Adrenal gland (tissue), 5 donors: ENCODE measurements around the gene MILR1.

Source experiments
- POLR2A ChIP-seq, 2 donors: fragments of 450-650 bp; IDR thresholded peaks; one replicate each; pipeline ENCODE4 v1.6.1; 2017; ENCODE audit warnings: antibody characterized with exemption in 2 of 2, mild to moderate bottlenecking in 2 of 2, moderate library complexity in 1 of 2
- TF ChIP-seq, protein P1 (sequence below), 6 experiments: fragments of 450-650 bp in 4 of 6; fragments of 200-600 bp in 2 of 6; sonication (generic) in 1 of 6; IDR thresholded peaks; 1 replicate in 5 of 6; 2 replicates in 1 of 6; pipeline versions ENCODE4 v1.5.1 to v1.8.0; 2016 to 2021; ENCODE audit warnings: antibody characterized with exemption in 6 of 6, mild to moderate bottlenecking in 2 of 6, moderate library complexity in 1 of 6
- donor health status: DM: no; HTN: no; CAD: no.

DNA sequence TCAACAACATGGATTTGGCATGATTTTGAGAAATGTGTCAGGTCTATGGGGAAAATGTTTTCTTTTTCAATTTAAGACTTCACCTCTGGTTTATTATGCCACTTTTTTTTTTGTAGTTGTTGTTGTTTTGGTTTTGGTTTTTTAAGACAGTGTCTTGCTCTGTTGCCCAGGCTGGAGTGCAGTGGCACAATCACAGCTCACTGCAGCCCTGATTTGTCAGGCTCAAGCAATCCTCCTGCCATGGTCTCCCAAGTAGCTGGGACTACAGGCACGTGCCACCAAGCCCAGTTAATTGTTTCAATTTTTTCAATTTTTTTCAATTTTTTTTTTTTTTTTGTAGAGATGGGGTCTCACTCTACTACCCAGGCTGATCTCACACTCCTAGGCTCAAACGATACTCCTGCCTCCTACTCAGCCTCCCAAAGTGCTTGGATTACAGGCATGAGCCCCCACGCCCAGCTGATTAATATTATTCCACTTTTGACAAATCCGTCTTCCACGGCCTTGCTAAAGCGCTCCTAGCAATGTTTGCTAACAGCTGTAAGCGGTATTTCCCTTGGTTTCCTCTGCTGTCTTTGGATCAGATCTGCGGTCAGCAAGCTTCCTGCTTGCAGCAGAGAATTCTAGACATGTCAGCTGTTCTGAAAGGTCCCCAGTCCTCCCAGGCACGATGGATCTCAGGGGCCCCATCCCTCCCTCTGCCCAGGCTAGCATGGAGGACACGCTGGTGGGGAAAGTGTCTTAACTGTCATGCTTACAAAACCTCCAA is 7.0 kb upstream of the MILR1 start:
- TF ChIP-seq, protein P1, sequence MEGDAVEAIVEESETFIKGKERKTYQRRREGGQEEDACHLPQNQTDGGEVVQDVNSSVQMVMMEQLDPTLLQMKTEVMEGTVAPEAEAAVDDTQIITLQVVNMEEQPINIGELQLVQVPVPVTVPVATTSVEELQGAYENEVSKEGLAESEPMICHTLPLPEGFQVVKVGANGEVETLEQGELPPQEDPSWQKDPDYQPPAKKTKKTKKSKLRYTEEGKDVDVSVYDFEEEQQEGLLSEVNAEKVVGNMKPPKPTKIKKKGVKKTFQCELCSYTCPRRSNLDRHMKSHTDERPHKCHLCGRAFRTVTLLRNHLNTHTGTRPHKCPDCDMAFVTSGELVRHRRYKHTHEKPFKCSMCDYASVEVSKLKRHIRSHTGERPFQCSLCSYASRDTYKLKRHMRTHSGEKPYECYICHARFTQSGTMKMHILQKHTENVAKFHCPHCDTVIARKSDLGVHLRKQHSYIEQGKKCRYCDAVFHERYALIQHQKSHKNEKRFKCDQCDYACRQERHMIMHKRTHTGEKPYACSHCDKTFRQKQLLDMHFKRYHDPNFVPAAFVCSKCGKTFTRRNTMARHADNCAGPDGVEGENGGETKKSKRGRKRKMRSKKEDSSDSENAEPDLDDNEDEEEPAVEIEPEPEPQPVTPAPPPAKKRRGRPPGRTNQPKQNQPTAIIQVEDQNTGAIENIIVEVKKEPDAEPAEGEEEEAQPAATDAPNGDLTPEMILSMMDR (IDR thresholded peaks at IDR 0.05), result no peak
- TF ChIP-seq POLR2A (IDR thresholded peaks at IDR 0.05), result no peak
